MCF 10A (cell line): ENCODE results near the gene MAPKAP1. TPM values are rescaled to one million over a fixed set of nuclear protein-coding genes. Genes with fewer than 3 reads are reported as not detected.

Experiments
- BruUV-seq: library from RNA; stranded (reverse); fragments of 400-500 nt; replicated peaks from 2 replicates; lab custom pipeline; 2021; lab: Mats Ljungman, UMichigan
- CTCF ChIA-PET: fragments of 300-600 bp; sonication (Branson Sonifier 250); formaldehyde crosslinking; extraction: SDS; loops from one replicate; lab custom pipeline; 2021; ENCODE audit warnings: antibody characterized with exemption, inconsistent platforms; lab: Yijun Ruan, JAX
- POLR2A ChIA-PET: fragments of 300-600, 350-650 bp; sonication (Branson Sonifier 250); formaldehyde crosslinking; extraction: SDS; loops from one replicate; lab custom pipeline; 2020; ENCODE audit warnings: antibody characterized with exemption, inconsistent platforms; lab: Yijun Ruan, JAX
- DNase-seq: peaks from one replicate; pipeline ENCODE4 v3.0.0-alpha.2; 2018; ENCODE audit not compliant: unreplicated experiment
- H3K27ac Mint-ChIP-seq: one replicate; pipeline ENCODE4 v1.8.0; 2022; ENCODE audit warnings: mild to moderate bottlenecking, low read depth, mixed read lengths; ENCODE audit not compliant: unreplicated experiment
- H3K27me3 Mint-ChIP-seq: one replicate; pipeline ENCODE4 v1.8.0; 2022; ENCODE audit warnings: mixed read lengths; ENCODE audit not compliant: insufficient read depth, unreplicated experiment
- H3K36me3 Mint-ChIP-seq: one replicate; pipeline ENCODE4 v1.8.0; 2022; ENCODE audit warnings: mild to moderate bottlenecking, moderate library complexity, mixed read lengths; ENCODE audit not compliant: insufficient read depth, unreplicated experiment
- H3K4me1 Mint-ChIP-seq: one replicate; pipeline ENCODE4 v1.8.0; 2022; ENCODE audit warnings: mixed read lengths; ENCODE audit not compliant: insufficient read depth, unreplicated experiment
- H3K4me3 Mint-ChIP-seq: one replicate; pipeline ENCODE4 v1.8.0; 2022; ENCODE audit warnings: mild to moderate bottlenecking, moderate library complexity, mixed read lengths; ENCODE audit not compliant: unreplicated experiment
- H3K9me3 Mint-ChIP-seq: one replicate; pipeline ENCODE4 v1.8.0; 2022; ENCODE audit warnings: mixed read lengths; ENCODE audit not compliant: unreplicated experiment
- intact Hi-C: fragments of 100-400 bp; cut with micrococcal nuclease; formaldehyde crosslinking; loops from 2 replicates; pipeline ENCODE4 v1.14.1; 2022
- total RNA-seq: library from RNA; stranded (reverse); gene quantifications from 2 replicates; pipeline ENCODE4 v1.2.3, GENCODE V29; 2022
- TF ChIP-seq, protein P1 (sequence below): fragments of 200-600 bp; IDR thresholded peaks from one replicate; pipeline ENCODE4 v1.8.0; 2022; ENCODE audit warnings: antibody characterized with exemption, mild to moderate bottlenecking; ENCODE audit not compliant: unreplicated experiment

Gene MAPKAP1
- total RNA-seq, 1 experiment from 2014 or later: 74.9 TPM

DNA sequence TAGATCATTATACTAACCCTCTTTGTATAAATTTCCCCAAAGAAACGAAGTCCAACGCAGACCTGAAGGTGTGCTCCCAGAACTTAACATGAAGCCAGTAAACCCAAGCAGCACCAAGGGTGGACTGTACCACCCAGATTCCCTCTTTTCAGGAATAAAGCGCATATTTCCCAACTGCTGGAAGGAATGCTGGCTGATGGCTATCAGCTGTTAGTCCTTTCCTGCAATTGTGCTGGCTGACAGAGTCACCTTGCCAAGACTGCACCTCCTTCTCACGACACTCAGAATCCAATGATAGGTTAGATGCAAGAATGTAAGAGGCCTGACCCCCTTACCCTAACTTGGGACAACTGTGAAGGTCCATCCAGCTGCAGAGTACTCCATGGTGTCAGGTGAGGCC is 93.9 kb downstream of the MAPKAP1 start:
- TF ChIP-seq, protein P1, sequence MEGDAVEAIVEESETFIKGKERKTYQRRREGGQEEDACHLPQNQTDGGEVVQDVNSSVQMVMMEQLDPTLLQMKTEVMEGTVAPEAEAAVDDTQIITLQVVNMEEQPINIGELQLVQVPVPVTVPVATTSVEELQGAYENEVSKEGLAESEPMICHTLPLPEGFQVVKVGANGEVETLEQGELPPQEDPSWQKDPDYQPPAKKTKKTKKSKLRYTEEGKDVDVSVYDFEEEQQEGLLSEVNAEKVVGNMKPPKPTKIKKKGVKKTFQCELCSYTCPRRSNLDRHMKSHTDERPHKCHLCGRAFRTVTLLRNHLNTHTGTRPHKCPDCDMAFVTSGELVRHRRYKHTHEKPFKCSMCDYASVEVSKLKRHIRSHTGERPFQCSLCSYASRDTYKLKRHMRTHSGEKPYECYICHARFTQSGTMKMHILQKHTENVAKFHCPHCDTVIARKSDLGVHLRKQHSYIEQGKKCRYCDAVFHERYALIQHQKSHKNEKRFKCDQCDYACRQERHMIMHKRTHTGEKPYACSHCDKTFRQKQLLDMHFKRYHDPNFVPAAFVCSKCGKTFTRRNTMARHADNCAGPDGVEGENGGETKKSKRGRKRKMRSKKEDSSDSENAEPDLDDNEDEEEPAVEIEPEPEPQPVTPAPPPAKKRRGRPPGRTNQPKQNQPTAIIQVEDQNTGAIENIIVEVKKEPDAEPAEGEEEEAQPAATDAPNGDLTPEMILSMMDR: no peak

DNA sequence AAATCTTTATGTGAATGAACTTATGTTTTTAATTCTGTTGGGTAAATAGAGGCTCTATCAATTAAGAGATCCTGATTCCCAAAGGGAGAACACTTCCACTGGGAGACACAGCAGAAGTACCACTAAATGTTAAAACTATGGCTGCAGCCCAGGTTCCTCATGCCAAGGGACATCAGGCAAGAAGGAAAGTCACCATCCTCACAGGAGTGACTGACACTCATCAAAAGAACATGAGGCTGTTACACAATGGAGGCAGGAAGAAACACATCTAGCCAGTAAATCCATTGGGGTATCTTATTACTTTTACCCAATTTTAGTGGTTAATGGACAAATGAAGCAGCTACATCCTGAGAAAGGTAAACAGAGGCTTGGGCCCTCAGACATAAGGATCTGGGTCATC is 94.4 kb downstream of the MAPKAP1 start:
- CTCF ChIA-PET: no interaction called here
- Mint-ChIP-seq H3K4me1 (no peaks in the 10 kb centered on the region), H3K9me3 (no peaks in the 10 kb centered on the region), H3K27me3 (no peaks in the 10 kb centered on the region), H3K4me3 (no peak overlapping the region), H3K36me3 (peaks cover 10% of the 10 kb centered on the region), H3K27ac (no peak overlapping the region)
- TF ChIP-seq, protein P1: no peak
- POLR2A ChIA-PET: no interaction called here
- no TSS peak for BruUV-seq
- intact Hi-C loops: no loop called here
- no peak for DNase-seq

More for the DNA sequence above, 93.9 kb downstream of the MAPKAP1 start:
- intact Hi-C loops: no loop called here
- Mint-ChIP-seq H3K4me1 (no peaks in the 10 kb centered on the region), H3K9me3 (no peaks in the 10 kb centered on the region), H3K36me3 (peaks cover 10% of the 10 kb centered on the region), H3K27ac (no peak overlapping the region), H3K27me3 (no peaks in the 10 kb centered on the region), H3K4me3 (no peak overlapping the region)
- no peak for DNase-seq
- BruUV-seq: no TSS peak
- CTCF ChIA-PET: no interaction called here
- POLR2A ChIA-PET: no interaction called here

DNA sequence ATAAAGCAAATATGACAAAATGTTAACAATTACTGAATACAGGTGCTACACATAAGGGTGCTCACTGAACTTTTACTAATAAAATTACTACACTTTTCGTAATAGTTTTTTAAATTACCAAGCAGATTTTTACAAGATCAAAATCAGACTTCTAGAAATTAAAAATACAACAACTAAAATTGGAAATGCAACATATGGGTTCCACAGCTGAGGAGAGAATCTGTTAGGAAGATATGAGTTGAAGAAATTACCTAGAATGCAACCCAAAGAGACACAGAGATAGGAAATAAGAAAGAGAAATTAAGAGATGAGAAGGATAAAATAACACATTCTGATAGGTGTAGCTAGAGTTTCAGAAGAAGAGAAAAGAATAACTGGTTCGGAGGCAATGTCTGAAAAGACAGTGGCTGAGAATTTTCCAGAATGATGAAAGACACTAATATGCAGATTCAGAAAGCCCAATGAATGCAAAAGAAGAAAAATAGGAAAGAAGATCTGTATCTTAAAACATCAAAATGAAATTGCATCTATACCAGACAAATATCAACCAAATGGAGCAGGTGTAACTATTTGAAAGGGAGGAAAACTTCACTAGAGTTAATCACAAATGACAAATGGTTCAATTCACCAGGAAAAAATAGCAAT is 95.8 kb downstream of the MAPKAP1 start:
- Mint-ChIP-seq H3K27ac (no peak overlapping the region), H3K4me1 (no peaks in the 10 kb centered on the region), H3K36me3 (peaks cover 10% of the 10 kb centered on the region), H3K9me3 (no peaks in the 10 kb centered on the region), H3K4me3 (no peak overlapping the region), H3K27me3 (no peaks in the 10 kb centered on the region)
- intact Hi-C loops: no loop called here
- BruUV-seq: no TSS peak
- no peak for DNase-seq
- CTCF ChIA-PET: no interaction called here
- POLR2A ChIA-PET: interaction anchor here (0.9 kb wide), 1 partner anchor 96 kb away, joined by 3 read pairs; the partner anchor contains the start of gene MAPKAP1
- TF ChIP-seq, protein P1: no peak

DNA sequence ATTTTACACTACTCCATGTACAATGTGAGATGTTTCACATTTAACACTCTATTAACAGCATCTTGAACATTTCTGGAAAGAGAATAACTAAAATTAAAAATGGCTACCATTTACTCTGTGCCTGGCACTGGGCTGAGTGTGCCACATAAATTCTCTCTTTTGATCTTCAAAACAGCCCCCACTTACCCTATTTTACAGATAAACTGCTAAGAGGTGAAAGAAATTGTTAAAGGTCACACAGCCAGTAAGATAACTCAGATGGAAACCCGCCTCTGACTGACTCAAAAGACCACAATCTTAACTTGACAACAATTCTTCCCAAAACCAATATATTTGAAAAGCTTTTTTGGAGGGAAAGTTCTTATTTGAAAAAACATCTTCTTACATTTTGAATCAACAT is 97.3 kb downstream of the MAPKAP1 start:
- CTCF ChIA-PET: no interaction called here
- Mint-ChIP-seq H3K36me3 (peaks cover 10% of the 10 kb centered on the region), H3K9me3 (no peaks in the 10 kb centered on the region), H3K4me3 (no peak overlapping the region), H3K27ac (no peak overlapping the region), H3K27me3 (no peaks in the 10 kb centered on the region), H3K4me1 (no peaks in the 10 kb centered on the region)
- POLR2A ChIA-PET: interaction anchor here (1.2 kb wide), 2 partner anchors 10 to 11 kb away, joined by 3 read pairs; no protein-coding TSS in a partner anchor
- intact Hi-C loops: no loop called here
- no TSS peak for BruUV-seq
- TF ChIP-seq, protein P1: no peak
- DNase-seq: no peak
